ENCODE results near the gene PCBD1. TPM values are rescaled to one million over a fixed set of nuclear protein-coding genes. Genes with fewer than 3 reads are reported as not detected.

Gene PCBD1
- total and polyA plus RNA-seq, 2 donors from 2014 or later: 90.1 to 371 TPM

DNA sequence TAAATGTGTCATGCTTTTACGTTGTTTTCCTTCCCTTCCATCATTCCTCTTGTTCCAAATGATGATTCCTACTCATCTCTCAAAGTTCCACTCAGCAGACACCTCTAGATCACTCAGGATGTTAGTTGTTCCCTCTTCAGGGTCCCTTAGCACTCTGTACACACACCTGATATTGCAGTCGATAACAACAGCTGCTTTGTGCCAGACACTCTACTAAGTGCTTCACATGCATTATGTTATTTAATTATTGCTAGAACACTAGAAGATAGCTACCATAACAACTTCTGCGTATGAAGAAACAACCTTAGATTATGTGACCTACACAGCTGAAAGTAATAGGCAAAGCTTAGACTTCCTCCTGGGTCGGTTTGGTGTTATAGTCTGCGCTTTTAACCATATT, 29.6 kb downstream of the PCBD1 start:
- Histone ChIP-seq H3K4me3 (ENCODE audit: low read length in 3 of 3) (no peak overlapping the region), H3K36me3 (ENCODE audit: control insufficient read depth in 2 of 3, insufficient read depth in 3 of 3, low read length in 3 of 3) (peaks cover 9 to 29% (median 13%) of the 10 kb centered on the region in 3 donors), H3K27ac (ENCODE audit: low read depth in 2 of 2, low read length in 2 of 2) (no peak overlapping the region), H3K9ac (ENCODE audit: low read length in 3 of 3) (no peak overlapping the region), H3K9me3 (ENCODE audit: control insufficient read depth in 2 of 3, insufficient read depth in 1 of 3, low read length in 3 of 3) (no peaks in the 10 kb centered on the region), H3K4me1 (ENCODE audit: control insufficient read depth in 2 of 3, insufficient read depth in 2 of 3, low read depth in 1 of 3, low read length in 3 of 3) (no peaks in the 10 kb centered on the region), H3K27me3 (ENCODE audit: control insufficient read depth, insufficient read depth, low read length) (no peaks in the 10 kb centered on the region)
- DNase-seq (no peak), FAIRE-seq (no peak)
- TF ChIP-seq CTCF (IDR thresholded peaks at IDR 0.05; ENCODE audit: borderline replicate concordance, extremely low read depth, insufficient read depth): no peak
- intact Hi-C loops (cut with DNase I): no loop called here

DNA sequence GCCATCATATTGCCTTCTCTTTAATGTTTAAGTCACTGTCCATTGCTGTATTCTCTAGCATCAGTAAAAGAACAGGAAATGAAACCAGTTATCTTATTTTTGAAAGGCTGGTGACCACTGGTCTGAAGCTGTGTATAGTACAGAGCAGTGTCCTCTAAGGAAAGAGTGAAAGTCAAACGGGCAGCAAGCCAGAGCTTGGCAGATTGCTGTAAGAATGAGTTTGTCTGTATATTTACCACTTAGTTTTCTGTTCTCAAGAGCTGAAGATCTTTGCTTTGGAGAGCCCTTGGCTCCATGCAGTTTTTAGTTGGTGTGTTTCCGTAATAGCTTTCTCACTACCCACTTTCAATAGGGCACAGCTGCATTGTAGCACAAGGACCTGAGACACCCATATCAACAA, 31.9 kb downstream of the PCBD1 start:
- DNase-seq: no peak
- Histone ChIP-seq H3K9me3 (ENCODE audit: control insufficient read depth in 2 of 3, insufficient read depth in 1 of 3, low read length in 3 of 3) (no peaks in the 10 kb centered on the region), H3K9ac (ENCODE audit: low read length in 3 of 3) (no peak overlapping the region), H3K36me3 (ENCODE audit: control insufficient read depth in 2 of 3, insufficient read depth in 3 of 3, low read length in 3 of 3) (peaks cover 11 to 41% (median 12%) of the 10 kb centered on the region in 3 donors), H3K27ac (ENCODE audit: low read depth in 2 of 2, low read length in 2 of 2) (no peak overlapping the region), H3K4me3 (ENCODE audit: low read length in 3 of 3) (no peak overlapping the region), H3K4me1 (ENCODE audit: control insufficient read depth in 2 of 3, insufficient read depth in 2 of 3, low read depth in 1 of 3, low read length in 3 of 3) (peaks cover 0 to 3% (median 0%) of the 10 kb centered on the region in 3 donors), H3K27me3 (ENCODE audit: control insufficient read depth, insufficient read depth, low read length) (no peaks in the 10 kb centered on the region)
- FAIRE-seq: no peak
- intact Hi-C loops (cut with DNase I): no loop called here
- no peak for TF ChIP-seq CTCF (IDR thresholded peaks at IDR 0.05; ENCODE audit: borderline replicate concordance, extremely low read depth, insufficient read depth)

GRCh38 chr10:70853457-70853856, 34.9 kb downstream of the PCBD1 start:
- Histone ChIP-seq H3K9ac (ENCODE audit: low read length in 3 of 3) (no peak overlapping the region), H3K36me3 (ENCODE audit: control insufficient read depth in 2 of 3, insufficient read depth in 3 of 3, low read length in 3 of 3) (peaks cover 4 to 25% (median 7%) of the 10 kb centered on the region in 3 donors), H3K27ac (ENCODE audit: low read depth in 2 of 2, low read length in 2 of 2) (no peak overlapping the region), H3K4me1 (ENCODE audit: control insufficient read depth in 2 of 3, insufficient read depth in 2 of 3, low read depth in 1 of 3, low read length in 3 of 3) (peaks cover 0 to 3% (median 0%) of the 10 kb centered on the region in 3 donors), H3K27me3 (ENCODE audit: control insufficient read depth, insufficient read depth, low read length) (no peaks in the 10 kb centered on the region), H3K9me3 (ENCODE audit: control insufficient read depth in 2 of 3, insufficient read depth in 1 of 3, low read length in 3 of 3) (no peaks in the 10 kb centered on the region), H3K4me3 (ENCODE audit: low read length in 3 of 3) (no peak overlapping the region)
- DNase-seq (no peak), FAIRE-seq (no peak)
- intact Hi-C loops (cut with DNase I): no loop called here
- no peak for TF ChIP-seq CTCF (IDR thresholded peaks at IDR 0.05; ENCODE audit: borderline replicate concordance, extremely low read depth, insufficient read depth)

GRCh38 chr10:70853038-70853437, 35.3 kb downstream of the PCBD1 start:
- no peaks in the 10 kb centered on the region for H3K27me3 ChIP-seq (ENCODE audit: control insufficient read depth, insufficient read depth, low read length)
- DNase-seq: no peak
- H3K36me3 ChIP-seq (ENCODE audit: control insufficient read depth in 2 of 3, insufficient read depth in 3 of 3, low read length in 3 of 3): peaks cover 2 to 21% (median 7%) of the 10 kb centered on the region in 3 donors
- no peak for FAIRE-seq
- no peaks in the 10 kb centered on the region for H3K9me3 ChIP-seq (ENCODE audit: control insufficient read depth in 2 of 3, insufficient read depth in 1 of 3, low read length in 3 of 3)
- no peak overlapping the region for H3K27ac ChIP-seq (ENCODE audit: low read depth in 2 of 2, low read length in 2 of 2)
- intact Hi-C loops (cut with DNase I): no loop called here
- H3K4me3 ChIP-seq (ENCODE audit: low read length in 3 of 3): no peak overlapping the region
- peaks cover 0 to 3% (median 0%) of the 10 kb centered on the region in 3 donors for H3K4me1 ChIP-seq (ENCODE audit: control insufficient read depth in 2 of 3, insufficient read depth in 2 of 3, low read depth in 1 of 3, low read length in 3 of 3)
- TF ChIP-seq CTCF (IDR thresholded peaks at IDR 0.05; ENCODE audit: borderline replicate concordance, extremely low read depth, insufficient read depth): no peak
- no peak overlapping the region for H3K9ac ChIP-seq (ENCODE audit: low read length in 3 of 3)
